H9 (cell line): Measurements from ENCODE around the gene TANC2. TPM values are rescaled to one million over a fixed set of nuclear protein-coding genes. Genes with fewer than 3 reads are reported as not detected.

Experiments used
- DNase-seq: peaks from one replicate; pipeline ENCODE4 v3.0.0-alpha.2; 2017
- H2AFZ ChIP-seq: one replicate; pipeline ENCODE4 v1.6.1; 2013; ENCODE audit warnings: mild to moderate bottlenecking, low read length, control low read depth, moderate library complexity
- H2AK5ac ChIP-seq: 2 replicates; pipeline ENCODE4 v1.6.1; 2013; ENCODE audit warnings: low read length, control low read depth, mixed read lengths; ENCODE audit not compliant: insufficient read length
- H2BK120ac ChIP-seq: one replicate; pipeline ENCODE4 v1.6.1; 2013; ENCODE audit warnings: low read depth, mild to moderate bottlenecking, low read length, control low read depth, inconsistent platforms; ENCODE audit not compliant: poor library complexity, severe bottlenecking
- H2BK12ac ChIP-seq: 2 replicates; pipeline ENCODE4 v1.6.1; 2013; ENCODE audit warnings: low read length, control low read depth, mixed read lengths, low read depth; ENCODE audit not compliant: insufficient read length
- H2BK15ac ChIP-seq: 2 replicates; pipeline ENCODE4 v1.6.1; 2013; ENCODE audit warnings: low read depth, low read length, control low read depth
- H2BK20ac ChIP-seq: one replicate; pipeline ENCODE4 v1.6.1; 2013; ENCODE audit warnings: low read depth, mild to moderate bottlenecking, low read length, control low read depth, inconsistent platforms; ENCODE audit not compliant: poor library complexity, severe bottlenecking
- H2BK5ac ChIP-seq: 2 replicates; pipeline ENCODE4 v1.6.1; 2013; ENCODE audit warnings: low read length, control low read depth, mixed read lengths; ENCODE audit not compliant: insufficient read length
- H3K14ac ChIP-seq: 2 replicates; pipeline ENCODE4 v1.6.1; 2013; ENCODE audit warnings: low read length, control low read depth; ENCODE audit not compliant: insufficient read depth
- H3K18ac ChIP-seq: 2 replicates; pipeline ENCODE4 v1.6.1; 2013; ENCODE audit warnings: low read depth, mild to moderate bottlenecking, mixed read lengths, low read length, control low read depth; ENCODE audit not compliant: insufficient read length
- H3K23ac ChIP-seq: 2 replicates; pipeline ENCODE4 v1.6.1; 2013; ENCODE audit warnings: low read length, control low read depth, mixed read lengths, low read depth; ENCODE audit not compliant: insufficient read length
- H3K23me2 ChIP-seq: 2 replicates; pipeline ENCODE4 v1.6.1; 2013; ENCODE audit warnings: low read depth, mild to moderate bottlenecking, mixed read lengths, low read length, control low read depth; ENCODE audit not compliant: insufficient read length, poor library complexity, severe bottlenecking
- H3K27ac ChIP-seq: 2 replicates; pipeline ENCODE4 v1.5.1; 2013; ENCODE audit warnings: low read length, control low read depth, mixed read lengths, low read depth; ENCODE audit not compliant: insufficient read length
- H3K27me3 ChIP-seq: 2 replicates; pipeline ENCODE4 v1.6.1; 2013; ENCODE audit warnings: low read length, control low read depth, inconsistent platforms; ENCODE audit not compliant: insufficient read depth
- H3K4ac ChIP-seq: 2 replicates; pipeline ENCODE4 v1.6.1; 2013; ENCODE audit warnings: low read depth, mild to moderate bottlenecking, control low read depth, inconsistent platforms, low read length, moderate library complexity
- H3K4me1 ChIP-seq: 2 replicates; pipeline ENCODE4 v1.6.1; 2013; ENCODE audit warnings: low read length, control low read depth, inconsistent platforms; ENCODE audit not compliant: insufficient read depth
- H3K4me2 ChIP-seq: 2 replicates; pipeline ENCODE4 v1.6.1; 2013; ENCODE audit warnings: low read length, control low read depth, mixed read lengths; ENCODE audit not compliant: insufficient read length, insufficient read depth
- H3K56ac ChIP-seq: 2 replicates; pipeline ENCODE4 v1.6.1; 2013; ENCODE audit warnings: low read depth, mild to moderate bottlenecking, mixed read lengths, low read length, control low read depth; ENCODE audit not compliant: insufficient read length
- H3K79me1 ChIP-seq: 2 replicates; pipeline ENCODE4 v1.6.1; 2013; ENCODE audit warnings: low read depth, mild to moderate bottlenecking, moderate library complexity, low read length, control low read depth, inconsistent platforms; ENCODE audit not compliant: insufficient read depth, poor library complexity, severe bottlenecking
- H3K79me2 ChIP-seq: 2 replicates; pipeline ENCODE4 v1.6.1; 2013; ENCODE audit warnings: low read length, control low read depth, inconsistent platforms; ENCODE audit not compliant: insufficient read depth
- H3K9ac ChIP-seq: 2 replicates; pipeline ENCODE4 v1.6.1; 2013; ENCODE audit warnings: low read length, control low read depth, mixed read lengths; ENCODE audit not compliant: insufficient read length; ENCODE audit errors: extremely low read depth
- H3K9me3 ChIP-seq: one replicate; pipeline ENCODE4 v1.6.1; 2013; ENCODE audit warnings: low read depth, low read length, inconsistent platforms; ENCODE audit not compliant: control insufficient read depth
- H3T11ph ChIP-seq: one replicate; pipeline ENCODE4 v1.6.1; 2013; ENCODE audit warnings: mild to moderate bottlenecking, low read length, control low read depth, inconsistent platforms
- H4K20me1 ChIP-seq: one replicate; pipeline ENCODE4 v1.6.1; 2013; ENCODE audit not compliant: control insufficient read depth, insufficient read length, insufficient read depth
- H4K5ac ChIP-seq: 2 replicates; pipeline ENCODE4 v1.6.1; 2013; ENCODE audit warnings: low read depth, mild to moderate bottlenecking, mixed read lengths, low read length, control low read depth; ENCODE audit not compliant: insufficient read length
- H4K8ac ChIP-seq: replicated peaks from 2 replicates; pipeline ENCODE4 v1.6.1; 2013; ENCODE audit warnings: low read length, control low read depth, mixed read lengths, low read depth; ENCODE audit not compliant: insufficient read length
- H4K91ac ChIP-seq: 2 replicates; pipeline ENCODE4 v1.6.1; 2013; ENCODE audit warnings: low read depth, mild to moderate bottlenecking, moderate library complexity, mixed read lengths, low read length, control low read depth; ENCODE audit not compliant: insufficient read length
- H3K27ac Mint-ChIP-seq, 3 experiments: 2 replicates in 2 of 3; 3 replicates in 1 of 3; pipeline ENCODE4 v1.8.0; 2020 to 2021; ENCODE audit warnings: mixed read lengths in 3 of 3, mild to moderate bottlenecking in 1 of 3, moderate library complexity in 1 of 3
- H3K27me3 Mint-ChIP-seq: 2 replicates; pipeline ENCODE4 v1.8.0; 2021; ENCODE audit warnings: low read depth, mild to moderate bottlenecking, moderate library complexity, mixed read lengths
- H3K36me3 Mint-ChIP-seq, 3 experiments: 2 replicates in 2 of 3; 3 replicates in 1 of 3; pipeline ENCODE4 v1.8.0; 2020 to 2021; ENCODE audit warnings: low read depth in 3 of 3, mixed read lengths in 3 of 3; ENCODE audit not compliant: insufficient read depth in 1 of 3
- H3K4me1 Mint-ChIP-seq, 2 experiments: 2 replicates each; pipeline ENCODE4 v1.8.0; 2020; ENCODE audit warnings: mixed read lengths in 2 of 2
- H3K4me3 Mint-ChIP-seq, 2 experiments: 2 replicates in 1 of 2; 3 replicates in 1 of 2; pipeline ENCODE4 v1.8.0; 2020 to 2021; ENCODE audit warnings: mild to moderate bottlenecking in 2 of 2, mixed read lengths in 2 of 2, moderate library complexity in 1 of 2
- H3K9me3 Mint-ChIP-seq, 2 experiments: 2 replicates in 1 of 2; 3 replicates in 1 of 2; pipeline ENCODE4 v1.8.0; 2020; ENCODE audit warnings: mild to moderate bottlenecking in 2 of 2, mixed read lengths in 2 of 2, moderate library complexity in 1 of 2
- WGBS: extraction: QIAGEN DNeasy Blood & Tissue Kit; methylation state at CpG from one replicate; pipeline ENCODE4 v1.1.7; 2013; ENCODE audit warnings: missing lambda C conversion rate, low lambda C conversion rate, mixed read lengths; ENCODE audit not compliant: insufficient read length; ENCODE audit errors: extremely low coverage; 5-methylcytosine and 5-hydroxymethylcytosine counted together
- total RNA-seq: library from RNA; stranded (reverse); gene quantifications from 2 replicates; pipeline ENCODE4 v1.2.1, GENCODE V29; 2021
- TF ChIP-seq, protein P1 (sequence below): fragments of 200-600 bp; sonication (generic); conservative IDR thresholded peaks from 3 replicates; pipeline ENCODE4 v1.8.0; 2021; ENCODE audit warnings: antibody characterized with exemption, mild to moderate bottlenecking

Gene TANC2
- total RNA-seq, 1 experiment from 2014 or later: 7.3 TPM

DNA sequence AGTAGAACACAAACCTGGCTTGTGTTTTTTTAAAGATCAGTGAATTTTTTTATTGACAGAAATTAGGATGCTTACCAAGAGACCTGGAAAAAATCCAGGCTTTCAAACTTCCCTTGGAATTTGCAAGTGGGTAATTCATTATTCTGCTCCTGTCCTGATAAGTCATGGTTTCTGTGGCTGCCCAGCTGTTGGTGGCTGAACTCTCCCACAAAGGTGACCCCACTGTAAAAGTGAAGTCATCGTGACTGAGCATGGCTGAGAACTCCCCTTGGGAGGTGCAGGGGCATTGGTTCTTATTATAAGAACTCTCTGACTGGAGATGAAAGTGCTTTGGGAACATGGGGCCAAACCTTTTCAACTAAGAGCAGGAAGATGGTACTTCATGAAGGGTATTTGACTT is 46.6 kb upstream of the TANC2 start:
- no peaks in the 10 kb centered on the region for H3K9me3 ChIP-seq
- H2BK12ac ChIP-seq: no peak overlapping the region
- peaks cover 3% of the 10 kb centered on the region in 2 experiments; a peak in 3 of 4 replicates for H3K4me1 Mint-ChIP-seq
- H2BK120ac ChIP-seq: no peak overlapping the region
- WGBS: no CpG with 5 or more reads among the region's 1 CpG
- no peak overlapping the region; a peak in 1 of 5 replicates for H3K4me3 Mint-ChIP-seq
- H3K14ac ChIP-seq: no peak overlapping the region
- H2BK5ac ChIP-seq: no peak overlapping the region
- no peak overlapping the region for H4K91ac ChIP-seq
- H3K18ac ChIP-seq: no peak overlapping the region
- H3K23me2 ChIP-seq: no peaks in the 10 kb centered on the region
- H3K27me3 ChIP-seq: no peaks in the 10 kb centered on the region
- H2BK15ac ChIP-seq: no peak overlapping the region
- H3K27me3 Mint-ChIP-seq: no peaks in the 10 kb centered on the region
- no peaks in the 10 kb centered on the region for H4K20me1 ChIP-seq
- no peak overlapping the region for H3K27ac ChIP-seq
- no peak overlapping the region for H3K56ac ChIP-seq
- H3K4me1 ChIP-seq: no peaks in the 10 kb centered on the region
- H4K8ac ChIP-seq: no peak overlapping the region
- H4K5ac ChIP-seq: no peak overlapping the region
- H3K27ac Mint-ChIP-seq: peak overlapping the region in 1 of 3 experiments; percentile 35; a peak in 1 of 7 replicates
- no peak overlapping the region for H3K4me2 ChIP-seq
- H3K9ac ChIP-seq: no peak overlapping the region
- H2BK20ac ChIP-seq: no peak overlapping the region
- H3T11ph ChIP-seq: no peak overlapping the region
- H3K23ac ChIP-seq: no peak overlapping the region
- H3K9me3 Mint-ChIP-seq: no peaks in the 10 kb centered on the region
- H3K79me1 ChIP-seq: no peaks in the 10 kb centered on the region
- H2AFZ ChIP-seq: no peak overlapping the region
- TF ChIP-seq, protein P1, sequence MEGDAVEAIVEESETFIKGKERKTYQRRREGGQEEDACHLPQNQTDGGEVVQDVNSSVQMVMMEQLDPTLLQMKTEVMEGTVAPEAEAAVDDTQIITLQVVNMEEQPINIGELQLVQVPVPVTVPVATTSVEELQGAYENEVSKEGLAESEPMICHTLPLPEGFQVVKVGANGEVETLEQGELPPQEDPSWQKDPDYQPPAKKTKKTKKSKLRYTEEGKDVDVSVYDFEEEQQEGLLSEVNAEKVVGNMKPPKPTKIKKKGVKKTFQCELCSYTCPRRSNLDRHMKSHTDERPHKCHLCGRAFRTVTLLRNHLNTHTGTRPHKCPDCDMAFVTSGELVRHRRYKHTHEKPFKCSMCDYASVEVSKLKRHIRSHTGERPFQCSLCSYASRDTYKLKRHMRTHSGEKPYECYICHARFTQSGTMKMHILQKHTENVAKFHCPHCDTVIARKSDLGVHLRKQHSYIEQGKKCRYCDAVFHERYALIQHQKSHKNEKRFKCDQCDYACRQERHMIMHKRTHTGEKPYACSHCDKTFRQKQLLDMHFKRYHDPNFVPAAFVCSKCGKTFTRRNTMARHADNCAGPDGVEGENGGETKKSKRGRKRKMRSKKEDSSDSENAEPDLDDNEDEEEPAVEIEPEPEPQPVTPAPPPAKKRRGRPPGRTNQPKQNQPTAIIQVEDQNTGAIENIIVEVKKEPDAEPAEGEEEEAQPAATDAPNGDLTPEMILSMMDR: no peak
- no peaks in the 10 kb centered on the region for H3K79me2 ChIP-seq
- no peak overlapping the region for H3K4ac ChIP-seq
- no peak overlapping the region for H2AK5ac ChIP-seq
- no peak for DNase-seq
- no peaks in the 10 kb centered on the region for H3K36me3 Mint-ChIP-seq
